ENCODE data around the gene VCL.

The VCL gene

DNA sequence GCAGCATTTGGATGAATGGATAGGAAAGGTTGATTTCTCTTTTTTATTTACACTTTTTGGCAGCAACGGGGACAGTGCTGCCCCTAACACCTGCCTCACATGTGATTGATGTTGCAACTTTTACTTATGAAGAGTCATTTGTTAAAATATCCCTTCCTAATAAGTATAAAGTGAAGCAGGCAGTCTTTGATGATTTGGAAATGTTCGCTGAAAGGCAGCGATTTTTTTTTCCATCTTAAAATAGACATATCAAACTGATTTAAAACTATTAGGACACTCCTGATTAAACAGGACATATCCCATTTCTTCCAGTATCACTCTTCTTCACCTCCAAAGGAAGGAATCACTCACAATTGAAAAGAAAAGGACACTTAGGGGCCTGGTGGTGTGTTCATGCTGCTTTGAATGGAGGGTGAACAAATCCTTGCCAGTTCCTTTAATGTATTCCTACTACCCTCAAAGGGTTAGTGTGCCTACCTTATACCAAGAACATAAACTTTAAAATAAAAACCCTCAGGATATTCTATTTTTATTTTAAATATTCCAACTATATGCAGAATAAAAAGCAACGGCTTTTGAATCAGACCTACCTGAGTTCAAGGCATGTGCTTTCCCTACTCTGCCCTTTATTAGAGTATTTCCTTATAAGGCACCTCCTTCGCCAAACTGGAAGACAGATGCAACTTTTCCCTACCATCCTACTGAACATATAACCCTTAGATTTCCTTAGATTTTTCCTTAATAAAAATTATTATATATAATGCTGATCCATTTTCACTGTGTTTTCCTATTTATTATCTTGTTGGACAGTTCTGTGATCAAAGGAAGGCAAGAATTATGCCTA is 154.2 kb downstream of the VCL start:
- TF ChIP-seq, protein P1, sequence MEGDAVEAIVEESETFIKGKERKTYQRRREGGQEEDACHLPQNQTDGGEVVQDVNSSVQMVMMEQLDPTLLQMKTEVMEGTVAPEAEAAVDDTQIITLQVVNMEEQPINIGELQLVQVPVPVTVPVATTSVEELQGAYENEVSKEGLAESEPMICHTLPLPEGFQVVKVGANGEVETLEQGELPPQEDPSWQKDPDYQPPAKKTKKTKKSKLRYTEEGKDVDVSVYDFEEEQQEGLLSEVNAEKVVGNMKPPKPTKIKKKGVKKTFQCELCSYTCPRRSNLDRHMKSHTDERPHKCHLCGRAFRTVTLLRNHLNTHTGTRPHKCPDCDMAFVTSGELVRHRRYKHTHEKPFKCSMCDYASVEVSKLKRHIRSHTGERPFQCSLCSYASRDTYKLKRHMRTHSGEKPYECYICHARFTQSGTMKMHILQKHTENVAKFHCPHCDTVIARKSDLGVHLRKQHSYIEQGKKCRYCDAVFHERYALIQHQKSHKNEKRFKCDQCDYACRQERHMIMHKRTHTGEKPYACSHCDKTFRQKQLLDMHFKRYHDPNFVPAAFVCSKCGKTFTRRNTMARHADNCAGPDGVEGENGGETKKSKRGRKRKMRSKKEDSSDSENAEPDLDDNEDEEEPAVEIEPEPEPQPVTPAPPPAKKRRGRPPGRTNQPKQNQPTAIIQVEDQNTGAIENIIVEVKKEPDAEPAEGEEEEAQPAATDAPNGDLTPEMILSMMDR (IDR thresholded peaks at IDR 0.05; ENCODE audit: low read depth, low read length, missing control alignments) = no peak
- peak overlapping the region; percentile 97 for H3K4me3 ChIP-seq (ENCODE audit: low read depth, low read length)
- DNase-seq = no peak
- no peaks in the 10 kb centered on the region for H3K27me3 ChIP-seq (replicated peaks)
- no peaks in the 10 kb centered on the region for H3K36me3 ChIP-seq (replicated peaks)
- in situ Hi-C loops (cut with HindIII; ENCODE audit: low pct_ligation_motif_present, low sequenced_read_pairs) = no loop called here
- peak overlapping the region; percentile 98 for H3K27ac ChIP-seq

DNA sequence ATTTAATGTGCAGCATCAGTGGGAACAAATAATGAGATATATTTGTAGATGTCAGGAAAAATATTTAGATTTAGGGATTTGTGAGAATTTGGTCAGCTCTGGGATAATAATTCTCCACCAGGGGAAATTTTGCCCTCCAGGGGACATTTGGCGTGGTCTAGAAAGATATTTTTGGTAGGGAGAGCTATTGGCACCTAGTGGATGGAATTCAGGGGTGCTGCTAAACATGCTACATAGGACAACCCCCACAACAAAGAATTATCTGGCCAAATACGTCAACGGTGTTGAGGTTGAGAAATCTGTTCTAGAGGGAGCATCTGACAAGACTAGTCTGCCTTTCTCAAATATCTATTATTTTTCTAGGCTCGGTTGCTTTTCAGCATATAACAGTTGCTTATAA is 155.2 kb downstream of the VCL start:
- in situ Hi-C loops (cut with HindIII; ENCODE audit: low pct_ligation_motif_present, low sequenced_read_pairs) = no loop called here
- no peak overlapping the region for H3K27ac ChIP-seq

DNA sequence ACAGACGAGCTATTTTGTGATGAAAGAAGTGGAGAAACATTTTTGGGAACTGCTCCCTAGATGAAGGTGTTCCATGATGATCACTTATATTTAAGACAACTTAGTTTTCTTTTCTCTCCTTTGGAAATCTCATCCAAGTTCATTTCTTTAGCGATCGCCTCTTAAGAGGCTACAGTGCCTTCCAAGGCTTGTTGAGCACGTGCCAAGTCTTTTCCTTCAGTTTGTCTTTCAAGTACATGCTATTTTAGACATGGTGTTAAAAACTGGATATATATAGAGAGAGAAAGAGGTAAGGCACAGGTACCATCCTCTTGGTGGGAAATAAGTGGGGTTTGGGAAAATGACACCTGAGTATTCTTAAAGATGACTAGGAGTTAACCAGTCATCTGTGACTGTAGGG is 155.8 kb downstream of the VCL start:
- H3K27ac ChIP-seq = no peak overlapping the region
- TF ChIP-seq, protein P1 (IDR thresholded peaks at IDR 0.05; ENCODE audit: low read depth, low read length, missing control alignments) = no peak

More for the DNA sequence above, 155.2 kb downstream of the VCL start:
- peak; percentile 78 for DNase-seq
- Histone ChIP-seq H3K27me3 (replicated peaks) (no peaks in the 10 kb centered on the region), H3K36me3 (replicated peaks) (no peaks in the 10 kb centered on the region), H3K4me3 (ENCODE audit: low read depth, low read length) (no peak overlapping the region)
- TF ChIP-seq, protein P1 (IDR thresholded peaks at IDR 0.05; ENCODE audit: low read depth, low read length, missing control alignments) = peak; percentile 66

DNA sequence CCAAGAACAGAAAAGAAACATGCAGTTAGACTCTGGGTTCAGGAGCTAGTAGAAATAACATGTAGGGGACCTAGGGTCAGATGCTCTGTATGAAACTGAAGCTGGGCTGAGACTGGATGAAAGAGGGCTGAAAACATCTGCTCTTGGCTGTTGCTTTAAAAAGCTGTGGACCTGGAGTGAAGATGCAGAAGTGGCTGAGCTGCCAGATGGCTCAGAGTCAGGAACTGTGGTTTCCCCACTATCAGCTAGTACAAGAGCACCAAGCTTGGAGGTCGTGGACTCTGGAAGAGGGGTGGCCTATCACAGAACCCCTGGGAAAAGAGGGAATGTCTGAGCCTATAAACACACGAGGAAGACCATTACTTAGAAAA is 159.0 kb downstream of the VCL start:
- H3K27me3 ChIP-seq (replicated peaks) = no peaks in the 10 kb centered on the region
- peak; percentile 52 for DNase-seq
- in situ Hi-C loops (cut with HindIII; ENCODE audit: low pct_ligation_motif_present, low sequenced_read_pairs) = no loop called here
- TF ChIP-seq, protein P1 (IDR thresholded peaks at IDR 0.05; ENCODE audit: low read depth, low read length, missing control alignments) = no peak
- no peak overlapping the region for H3K4me3 ChIP-seq (ENCODE audit: low read depth, low read length)
- H3K36me3 ChIP-seq (replicated peaks) = no peaks in the 10 kb centered on the region
- no peak overlapping the region for H3K27ac ChIP-seq

More for the DNA sequence above, 155.8 kb downstream of the VCL start:
- no peaks in the 10 kb centered on the region for H3K27me3 ChIP-seq (replicated peaks)
- DNase-seq = no peak
- no peak overlapping the region for H3K4me3 ChIP-seq (ENCODE audit: low read depth, low read length)
- in situ Hi-C loops (cut with HindIII; ENCODE audit: low pct_ligation_motif_present, low sequenced_read_pairs) = no loop called here
- no peaks in the 10 kb centered on the region for H3K36me3 ChIP-seq (replicated peaks)

DNA sequence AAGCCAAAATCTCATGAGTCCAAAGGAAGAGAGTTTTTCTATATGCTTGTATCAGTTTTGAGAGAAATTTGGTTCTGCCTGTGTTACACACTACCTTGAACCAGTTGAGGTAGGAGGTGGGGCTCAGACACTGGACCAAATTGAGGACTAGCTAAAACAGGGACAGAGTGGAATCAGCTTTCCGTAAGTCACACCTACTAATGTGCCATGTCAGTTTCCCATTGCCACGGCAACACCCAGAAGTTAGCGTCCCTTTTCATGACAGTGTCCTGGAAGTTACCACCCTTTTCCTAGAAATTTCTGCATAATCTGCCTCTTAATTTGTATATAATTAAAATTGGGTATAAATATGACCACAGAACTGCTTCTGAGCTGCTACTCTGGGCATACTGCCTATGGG is 162.1 kb downstream of the VCL start:
- no peak overlapping the region for H3K4me3 ChIP-seq (ENCODE audit: low read depth, low read length)
- TF ChIP-seq, protein P1 (IDR thresholded peaks at IDR 0.05; ENCODE audit: low read depth, low read length, missing control alignments) = no peak
- in situ Hi-C loops (cut with HindIII; ENCODE audit: low pct_ligation_motif_present, low sequenced_read_pairs) = no loop called here
- DNase-seq = no peak
- no peak overlapping the region for H3K27ac ChIP-seq
- no peaks in the 10 kb centered on the region for H3K27me3 ChIP-seq (replicated peaks)
- no peaks in the 10 kb centered on the region for H3K36me3 ChIP-seq (replicated peaks)
